WERI-Rb-1 (cell line): Measurements from ENCODE around the gene CD59.

Experiments used
- DNase-seq: peaks from one replicate; pipeline ENCODE4 v3.0.0-alpha.2; 2020
- H3K27ac ChIP-seq: fragments of 250-450 bp; sonication (Bioruptor Pico); 2 replicates; pipeline ENCODE4 v1.5.1; 2020; ENCODE audit warnings: mild to moderate bottlenecking, moderate library complexity
- H3K27me3 ChIP-seq: fragments of 250-450 bp; sonication (Bioruptor Pico); 2 replicates; pipeline ENCODE4 v1.5.1; 2021; ENCODE audit warnings: mild to moderate bottlenecking, low read depth, moderate library complexity; ENCODE audit not compliant: insufficient read depth, severe bottlenecking
- H3K36me3 ChIP-seq: fragments of 250-450 bp; sonication (Bioruptor Pico); 2 replicates; pipeline ENCODE4 v1.5.1; 2020; ENCODE audit warnings: mild to moderate bottlenecking, moderate library complexity
- H3K4me3 ChIP-seq: 2 replicates; pipeline ENCODE4 v1.5.1; 2011; ENCODE audit warnings: low read depth, mild to moderate bottlenecking, control low read depth, low read length
- H3K9me3 ChIP-seq: fragments of 250-450 bp; sonication (Bioruptor Pico); 2 replicates; pipeline ENCODE4 v1.5.1; 2021; ENCODE audit warnings: mild to moderate bottlenecking, moderate library complexity; ENCODE audit not compliant: severe bottlenecking
- CTCF ChIP-seq: IDR thresholded peaks from 2 replicates; pipeline ENCODE4 v1.5.1; 2011; ENCODE audit warnings: low read depth, mild to moderate bottlenecking, control low read depth, inconsistent platforms, low read length

Gene CD59

GRCh38 chr11:33690290-33691065, 45.7 kb downstream of the CD59 start:
- DNase-seq, result no peak
- no peaks in the 10 kb centered on the region for H3K27me3 ChIP-seq
- H3K9me3 ChIP-seq, result peaks cover 5% of the 10 kb centered on the region
- H3K4me3 ChIP-seq, result no peak overlapping the region
- TF ChIP-seq CTCF, result no peak
- H3K27ac ChIP-seq, result no peak overlapping the region
- no peaks in the 10 kb centered on the region for H3K36me3 ChIP-seq

GRCh38 chr11:33689501-33689900, 46.7 kb downstream of the CD59 start:
- Histone ChIP-seq H3K4me3 (no peak overlapping the region), H3K9me3 (peaks cover 5% of the 10 kb centered on the region), H3K36me3 (no peaks in the 10 kb centered on the region), H3K27me3 (no peaks in the 10 kb centered on the region), H3K27ac (no peak overlapping the region)
- DNase-seq, result no peak
- TF ChIP-seq CTCF, result no peak

- no peaks in the 10 kb centered on the region for H3K27me3 ChIP-seq
Measured at GRCh38 chr11:33689085-33689484, 47.1 kb downstream of the CD59 start.

GRCh38 chr11:33687733-33688479, 48.3 kb downstream of the CD59 start:
- H3K36me3 ChIP-seq, result no peaks in the 10 kb centered on the region
- peak; percentile 73 for TF ChIP-seq CTCF
- no peaks in the 10 kb centered on the region for H3K27me3 ChIP-seq
- H3K9me3 ChIP-seq, result peaks cover 5% of the 10 kb centered on the region
- no peak overlapping the region for H3K4me3 ChIP-seq
- H3K27ac ChIP-seq, result no peak overlapping the region
- DNase-seq, result peak; percentile 65

More at GRCh38 chr11:33689085-33689484, 47.1 kb downstream of the CD59 start:
- Histone ChIP-seq H3K36me3 (no peaks in the 10 kb centered on the region), H3K4me3 (no peak overlapping the region), H3K9me3 (peaks cover 5% of the 10 kb centered on the region), H3K27ac (no peak overlapping the region)
- no peak for DNase-seq
- no peak for TF ChIP-seq CTCF

- no peak for TF ChIP-seq CTCF
Measured at GRCh38 chr11:33685082-33685481, 51.1 kb downstream of the CD59 start.

More at GRCh38 chr11:33685082-33685481, 51.1 kb downstream of the CD59 start:
- no peak for DNase-seq
- Histone ChIP-seq H3K36me3 (no peaks in the 10 kb centered on the region), H3K27ac (no peak overlapping the region), H3K9me3 (peaks cover 5% of the 10 kb centered on the region), H3K4me3 (no peak overlapping the region), H3K27me3 (no peaks in the 10 kb centered on the region)
